T-helper 22 cell (primary cell): ENCODE results near the gene CAB39L.

Source experiments
- DNase-seq: peaks from one replicate; pipeline ENCODE4 v3.0.0-alpha.2; 2020; ENCODE audit warnings: low read depth

CAB39L gene

DNA sequence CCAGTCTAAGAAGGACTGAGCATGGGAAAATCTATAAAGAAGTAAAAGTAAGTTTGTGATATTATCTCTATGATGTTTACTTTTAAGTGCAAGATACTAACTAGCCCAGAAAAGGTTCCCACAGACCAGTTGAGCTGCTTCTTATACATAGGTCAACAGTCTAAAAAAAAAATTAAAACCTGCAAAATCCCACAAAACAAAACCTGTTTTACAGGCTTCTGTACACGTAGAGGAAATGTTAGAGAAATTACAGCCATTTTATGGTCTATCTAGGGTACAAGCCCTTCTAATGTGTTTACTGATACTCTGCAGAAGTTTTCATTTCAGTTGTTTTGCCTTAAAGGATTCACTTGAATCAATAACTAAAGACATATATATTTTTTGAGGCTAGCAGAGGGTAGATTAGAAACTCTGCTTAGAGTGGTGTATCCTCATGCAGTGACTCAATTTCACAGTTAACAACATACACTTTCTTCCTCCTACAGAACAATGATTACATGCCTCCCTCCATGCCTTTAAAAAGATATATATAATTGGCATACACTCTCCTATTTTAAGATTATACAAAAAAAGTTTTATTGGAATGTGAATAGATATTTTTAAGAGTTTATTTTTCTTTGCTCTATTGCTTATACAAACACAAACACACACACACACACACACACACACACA lies 43.9 kb downstream of the CAB39L start:
- DNase-seq: no peak

DNA sequence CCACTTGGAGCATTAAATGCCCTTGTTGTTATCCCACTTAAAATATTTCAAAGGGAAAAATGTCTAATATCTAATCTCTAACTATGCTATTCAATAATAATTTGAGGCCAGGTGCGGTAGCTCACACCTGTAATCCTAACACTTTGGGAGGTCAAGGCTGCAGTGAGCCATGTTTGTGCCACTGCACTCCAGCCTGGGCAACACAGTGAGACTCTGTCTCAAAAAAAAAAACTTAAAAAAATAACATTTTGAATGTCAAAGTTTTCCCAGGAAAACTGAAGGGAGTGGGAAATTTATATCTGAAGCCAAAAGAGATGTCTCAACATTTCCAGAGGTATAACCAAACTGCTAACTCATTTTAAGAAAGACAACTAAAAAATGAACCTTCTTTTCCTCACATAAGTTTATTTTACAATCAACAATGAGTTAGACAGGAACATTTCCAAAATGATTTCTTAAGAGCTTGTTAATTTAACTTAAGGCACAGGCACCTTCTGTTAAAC lies 47.9 kb downstream of the CAB39L start:
- no peak for DNase-seq

DNA sequence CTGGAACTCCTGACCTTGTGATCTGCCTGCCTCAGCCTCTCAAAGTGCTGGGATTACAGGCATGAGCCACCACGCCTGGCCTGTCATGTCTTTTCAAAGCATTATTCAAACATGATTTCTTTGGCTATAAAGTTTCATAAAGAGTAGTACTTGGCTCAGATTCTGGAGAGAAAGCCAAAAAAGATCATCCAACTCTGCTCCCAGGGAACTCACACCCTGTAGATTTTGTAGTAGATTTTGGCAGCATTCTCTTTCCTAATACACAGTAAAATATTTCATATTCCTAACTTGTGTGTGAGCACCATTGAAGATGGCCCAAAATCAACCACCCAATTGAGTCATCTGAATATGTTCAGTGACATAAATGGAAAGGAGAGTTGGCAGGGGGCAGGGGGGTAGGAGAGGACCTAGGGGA lies 48.4 kb downstream of the CAB39L start:
- DNase-seq: no peak

DNA sequence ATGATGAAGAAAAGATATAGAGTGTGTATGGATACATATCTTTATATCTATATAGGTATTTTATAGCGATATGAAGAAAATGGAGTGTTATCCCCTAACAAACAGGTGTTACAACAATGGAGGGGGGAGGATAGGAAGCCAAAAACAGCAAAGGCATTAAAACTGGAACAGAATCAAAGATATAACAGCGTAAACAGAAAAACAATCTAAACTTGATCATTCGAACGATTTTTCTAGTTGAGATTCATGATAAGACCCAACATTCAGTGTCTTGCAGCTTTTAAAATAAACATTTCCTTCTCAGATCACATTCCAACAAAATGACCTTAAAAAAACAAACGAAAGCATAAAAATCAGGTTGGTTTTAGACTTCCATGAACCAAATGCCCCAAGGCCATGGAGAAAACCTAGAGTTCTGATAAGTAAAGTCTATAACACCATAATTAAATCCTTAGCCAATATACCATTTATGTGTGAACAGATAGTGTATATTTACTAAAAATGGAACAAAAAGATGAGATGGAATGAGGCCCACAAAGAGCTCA lies 55.7 kb downstream of the CAB39L start:
- DNase-seq: no peak

DNA sequence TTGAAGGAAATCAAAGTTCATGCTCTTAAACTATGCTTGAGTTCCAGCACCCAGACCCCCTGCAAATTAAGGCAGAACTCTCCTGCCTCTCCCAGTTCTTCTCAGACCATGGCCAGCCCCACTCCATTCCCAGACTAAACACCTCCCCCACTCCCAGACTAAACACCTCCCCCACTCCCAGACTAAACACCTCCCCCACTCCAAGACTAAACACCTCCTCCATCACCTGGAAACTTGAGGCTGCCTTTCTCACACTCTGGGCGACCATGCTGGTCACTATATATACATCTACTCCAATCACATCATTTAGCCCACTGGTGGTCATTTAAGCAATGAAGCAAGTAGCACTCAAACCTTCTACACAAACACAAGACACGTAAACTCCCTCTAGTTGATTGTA lies 57.2 kb downstream of the CAB39L start:
- DNase-seq: no peak

DNA sequence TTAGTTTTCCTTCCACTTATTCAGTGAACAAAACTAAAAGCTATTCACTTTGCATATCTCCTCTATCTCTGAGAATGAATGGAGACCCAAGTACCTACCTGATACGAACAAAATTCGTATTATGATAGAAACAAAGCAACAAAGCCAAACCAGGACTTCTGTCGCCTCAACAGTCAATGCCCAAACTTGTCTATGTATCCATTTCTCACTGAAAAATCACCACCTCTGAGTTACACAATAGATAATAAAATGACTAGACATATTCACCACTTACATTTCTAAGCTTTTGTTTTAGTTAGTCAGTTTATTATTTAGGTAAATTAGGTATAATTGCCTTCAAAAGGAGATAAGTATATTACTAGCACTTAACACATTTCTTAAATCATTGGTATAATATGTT lies 67.7 kb downstream of the CAB39L start:
- no peak for DNase-seq

DNA sequence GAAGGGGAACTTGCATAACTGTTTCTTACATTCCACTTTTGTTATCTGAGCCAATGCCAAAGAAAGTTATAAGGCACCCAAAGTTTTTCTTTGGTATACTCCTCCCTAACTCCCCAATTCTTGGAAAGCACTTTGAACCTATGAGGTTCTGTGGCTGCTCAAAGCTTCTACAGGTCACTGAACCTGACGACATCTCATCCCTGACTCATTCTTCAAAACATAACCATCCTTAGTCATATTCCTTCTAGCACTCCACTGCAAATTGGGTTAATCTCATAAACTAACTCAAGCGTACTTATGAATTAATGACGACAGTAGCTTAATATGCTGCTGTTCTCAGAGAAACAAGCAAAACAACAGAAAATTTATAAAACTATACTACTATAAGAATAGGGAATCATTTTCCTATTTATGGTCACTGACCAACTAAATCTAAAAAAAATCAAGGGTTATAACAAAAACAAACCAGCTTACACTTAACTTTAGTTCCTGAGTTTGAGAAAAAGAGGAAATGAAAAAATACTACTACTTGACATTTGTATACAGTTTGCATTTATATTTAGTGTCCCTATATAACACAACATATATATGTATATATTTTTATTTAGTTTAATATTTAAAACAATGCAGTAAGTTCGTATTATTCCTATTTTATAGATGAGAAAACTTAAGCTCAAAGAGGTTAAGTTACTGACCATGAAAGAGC lies 69.1 kb downstream of the CAB39L start:
- DNase-seq: no peak

DNA sequence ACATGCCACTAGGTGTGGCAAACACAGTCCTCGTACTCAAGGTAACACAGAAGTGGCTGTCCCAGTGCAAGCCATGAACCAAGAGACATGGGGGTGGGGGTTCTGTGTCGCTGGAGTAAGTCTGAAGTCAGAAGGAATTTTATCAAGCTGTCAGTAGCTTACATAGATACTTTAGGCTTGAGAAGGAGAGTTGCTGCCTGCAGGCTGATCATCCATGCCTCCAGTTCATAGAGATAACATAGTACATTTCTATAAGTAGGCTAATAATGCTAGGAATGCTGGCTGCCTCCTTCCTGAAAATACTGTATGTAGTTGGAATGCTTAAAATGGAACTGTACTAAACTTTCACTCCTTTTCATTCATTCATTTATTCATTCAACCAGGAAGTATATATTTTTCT lies 70.1 kb downstream of the CAB39L start:
- DNase-seq: no peak

DNA sequence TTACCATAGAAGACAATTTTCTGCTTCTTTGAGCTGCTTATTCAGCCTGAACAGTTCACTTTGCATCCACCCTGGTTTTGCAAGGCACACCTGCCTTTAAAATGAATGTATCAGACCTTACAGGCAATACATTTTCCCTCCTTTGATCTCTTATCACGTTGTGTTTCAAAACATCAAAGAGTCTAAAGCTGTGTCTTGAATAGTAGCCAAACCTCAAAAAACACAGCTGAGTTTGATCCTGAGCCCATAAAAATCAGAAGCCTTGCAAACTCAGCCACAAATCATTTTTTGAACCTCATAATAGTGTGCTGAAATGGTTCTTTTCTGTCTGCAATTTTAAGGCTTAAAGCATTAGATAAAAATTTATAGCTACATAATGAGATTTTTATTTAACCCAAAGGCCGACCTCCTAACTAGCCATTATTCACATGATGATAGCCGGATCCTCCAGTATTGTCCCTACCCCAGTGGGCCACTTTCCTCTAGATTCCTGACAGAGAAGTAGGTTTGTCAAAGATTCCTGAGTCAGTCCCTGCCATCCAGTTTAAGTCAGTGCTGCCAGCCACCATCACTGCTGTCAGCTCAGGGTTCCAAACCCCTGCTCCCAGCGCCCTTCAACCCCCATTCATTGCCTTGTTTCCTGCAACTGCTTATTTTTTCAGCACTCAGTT lies 71.8 kb downstream of the CAB39L start:
- no peak for DNase-seq

DNA sequence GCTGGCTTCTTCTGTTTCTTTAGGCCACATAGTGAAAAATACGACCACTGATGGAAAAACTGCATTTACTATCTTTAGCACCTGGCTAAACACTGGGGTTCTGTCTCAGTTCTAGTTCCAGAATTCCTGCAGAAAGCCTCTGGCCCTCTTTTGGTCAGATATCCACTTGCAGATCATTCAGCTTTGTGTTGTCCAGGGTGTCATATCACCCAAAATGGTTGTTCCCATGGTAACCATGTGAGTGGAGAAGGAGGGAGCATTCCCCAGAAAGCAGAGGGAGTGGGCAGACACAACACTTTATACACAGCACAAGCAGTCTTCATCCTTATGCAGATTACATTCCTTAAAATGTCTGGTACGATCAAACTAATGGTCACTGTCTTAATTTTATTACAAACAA lies 73.5 kb downstream of the CAB39L start:
- no peak for DNase-seq

DNA sequence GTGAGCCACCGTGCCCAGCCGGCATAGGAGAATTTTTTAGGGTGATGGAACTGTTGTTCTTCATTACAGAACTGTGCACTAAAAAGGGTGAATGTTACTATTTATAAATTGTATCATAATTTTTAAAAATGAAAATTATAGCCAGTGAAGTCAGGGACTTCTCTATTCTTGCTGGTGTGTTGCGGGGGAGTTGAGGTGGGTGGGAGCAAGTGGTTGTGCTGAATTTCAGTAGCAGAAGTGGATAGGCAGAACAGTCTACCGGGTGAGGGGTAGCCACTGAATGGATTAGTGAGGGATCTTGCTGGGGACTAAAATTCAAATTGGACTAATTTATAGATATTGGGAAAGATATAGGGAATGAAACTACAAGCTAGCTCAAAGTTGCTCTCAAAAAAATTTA lies 74.0 kb downstream of the CAB39L start:
- no peak for DNase-seq

DNA sequence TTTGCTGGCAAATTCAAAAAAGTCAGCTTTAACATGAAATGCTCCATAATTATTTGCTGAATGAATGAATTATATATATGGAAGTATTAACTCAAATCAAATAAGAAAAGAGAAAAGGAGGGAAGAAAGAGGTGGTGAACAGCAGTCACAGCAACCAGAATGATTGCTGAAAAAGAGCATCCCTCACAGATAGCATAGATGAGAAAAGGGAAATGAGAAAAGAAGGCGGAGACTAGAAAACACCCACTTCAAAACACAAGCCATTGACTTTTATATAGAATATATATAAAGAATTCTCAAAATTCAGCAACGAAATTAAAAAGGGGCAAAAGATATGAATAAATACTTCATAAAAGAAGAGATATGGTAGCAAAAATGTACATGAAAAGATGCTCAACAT lies 75.2 kb downstream of the CAB39L start:
- no peak for DNase-seq

DNA sequence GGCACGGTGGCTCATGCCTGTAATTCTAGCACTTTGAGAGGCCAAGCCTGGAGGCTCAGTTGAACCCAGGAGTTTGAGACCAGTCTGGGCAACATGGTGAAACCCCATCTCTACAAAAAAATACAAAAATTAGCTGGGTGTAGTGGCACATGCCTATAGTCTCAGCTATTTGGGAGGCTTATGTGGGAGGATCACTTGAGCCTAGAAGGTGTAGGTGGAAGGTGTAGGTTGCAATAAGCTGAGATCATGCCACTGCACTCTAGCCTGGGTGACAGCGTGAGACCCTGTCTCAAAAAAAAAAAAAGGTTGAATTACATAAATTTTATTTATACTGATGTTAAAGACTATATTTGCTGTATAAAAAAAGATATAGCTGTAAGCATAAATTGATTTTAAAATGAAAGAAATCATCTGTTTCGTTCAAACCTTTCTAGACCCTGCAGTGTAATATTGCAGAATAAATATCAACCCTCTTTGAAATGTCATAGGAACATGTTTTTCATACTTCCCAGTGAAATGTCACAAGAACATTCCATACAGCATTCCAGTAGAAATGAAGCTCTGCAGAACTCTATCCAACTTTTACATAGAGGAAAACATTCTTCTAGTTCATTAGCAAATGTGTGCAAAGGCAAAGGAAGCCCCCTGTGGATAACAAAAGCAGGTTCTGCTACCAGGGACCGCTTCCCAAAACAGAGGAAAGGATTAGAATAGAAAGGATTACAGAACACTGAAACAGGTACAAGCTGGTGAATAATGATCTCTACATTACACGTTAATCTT lies 76.0 kb downstream of the CAB39L start:
- DNase-seq: no peak

DNA sequence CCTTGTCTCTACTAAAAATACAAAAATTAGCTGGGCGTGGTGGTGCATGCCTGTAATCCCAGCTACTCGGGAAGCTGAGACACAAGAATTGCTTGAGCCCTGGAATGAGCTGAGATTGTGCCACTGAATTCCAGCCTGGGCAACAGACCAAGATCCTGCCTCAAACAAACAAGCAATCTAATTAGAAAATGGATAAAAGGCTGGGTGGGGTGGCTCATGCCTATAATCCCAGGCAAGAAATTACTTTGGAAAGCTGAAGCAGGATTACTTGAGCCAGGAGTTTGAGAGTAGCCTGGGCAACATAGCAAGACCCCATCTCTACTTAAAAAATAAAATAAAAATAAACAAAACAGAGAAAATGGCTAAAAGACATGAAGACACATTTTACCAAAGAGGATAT lies 77.0 kb downstream of the CAB39L start:
- DNase-seq: no peak

DNA sequence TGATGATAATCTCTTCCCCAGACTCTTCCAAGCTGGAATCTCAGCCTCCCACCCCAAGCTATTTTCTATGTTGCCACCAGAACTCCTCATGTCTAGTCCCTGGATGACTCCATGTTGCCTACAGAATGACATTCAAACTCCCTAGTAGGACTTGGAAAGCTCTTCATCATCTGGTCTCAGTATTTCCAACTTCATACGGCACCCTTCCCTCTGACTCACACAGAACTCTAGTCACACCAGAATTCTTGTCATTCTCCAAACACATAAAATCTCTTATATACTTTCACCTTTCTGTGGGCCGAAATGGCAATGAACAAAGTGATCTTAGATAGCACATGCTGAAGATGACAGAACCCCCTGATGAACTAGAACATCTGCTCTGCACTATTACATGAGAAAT lies 86.2 kb downstream of the CAB39L start:
- no peak for DNase-seq

DNA sequence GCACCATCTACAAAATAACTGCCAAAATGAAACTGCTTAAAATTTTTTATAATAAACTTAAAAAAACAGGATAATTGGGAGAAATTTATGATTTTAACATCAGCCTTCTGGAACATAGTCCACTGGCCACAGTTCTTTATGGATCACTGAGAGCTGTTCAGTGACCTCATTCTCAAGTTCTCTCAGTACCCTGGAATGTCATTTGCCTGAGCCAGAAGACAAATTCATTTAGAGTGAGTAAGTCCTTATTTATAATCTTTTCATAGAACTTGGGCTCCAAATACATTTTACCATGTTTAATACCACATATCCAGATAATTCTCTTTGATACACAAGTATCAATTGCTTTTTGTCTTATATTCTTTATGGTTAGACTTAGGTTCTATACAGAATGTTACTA lies 87.6 kb downstream of the CAB39L start:
- DNase-seq: no peak

DNA sequence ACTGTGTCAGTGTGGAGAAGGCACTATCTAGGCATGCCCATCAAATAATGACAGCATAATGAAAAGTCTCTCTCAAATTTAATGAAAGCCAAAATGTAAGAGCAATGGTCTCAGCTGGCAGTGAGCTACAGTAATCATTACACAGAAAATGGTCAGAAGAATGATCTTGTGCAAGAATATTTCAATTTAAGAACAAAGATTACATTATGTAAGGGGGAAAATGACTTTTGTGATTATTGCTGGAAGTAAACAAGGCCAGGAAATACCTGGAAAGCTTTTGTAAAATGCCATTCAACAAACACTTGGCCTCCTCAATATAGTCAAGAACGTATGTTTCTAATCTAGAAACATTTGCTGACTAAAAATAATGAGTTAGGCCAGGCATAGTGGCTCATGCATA lies 89.1 kb downstream of the CAB39L start:
- no peak for DNase-seq

DNA sequence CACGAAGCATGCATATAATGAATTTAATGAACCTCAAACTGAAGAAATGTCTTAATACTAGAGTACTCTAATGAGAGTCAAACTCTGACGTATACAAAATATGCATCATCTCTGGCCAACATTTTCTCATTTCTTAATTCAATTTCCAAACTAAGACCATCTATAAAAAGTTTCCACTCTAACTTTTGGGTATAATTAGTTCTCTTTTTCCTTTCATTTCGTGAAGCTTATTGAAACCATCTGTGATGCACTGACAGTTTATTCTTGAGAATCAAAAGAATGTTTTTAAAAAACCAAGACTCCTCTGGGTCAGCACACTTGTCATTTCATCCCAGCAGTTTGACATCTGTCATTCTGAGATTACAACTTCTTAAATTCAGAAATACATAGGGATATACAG lies 90.0 kb downstream of the CAB39L start:
- no peak for DNase-seq

DNA sequence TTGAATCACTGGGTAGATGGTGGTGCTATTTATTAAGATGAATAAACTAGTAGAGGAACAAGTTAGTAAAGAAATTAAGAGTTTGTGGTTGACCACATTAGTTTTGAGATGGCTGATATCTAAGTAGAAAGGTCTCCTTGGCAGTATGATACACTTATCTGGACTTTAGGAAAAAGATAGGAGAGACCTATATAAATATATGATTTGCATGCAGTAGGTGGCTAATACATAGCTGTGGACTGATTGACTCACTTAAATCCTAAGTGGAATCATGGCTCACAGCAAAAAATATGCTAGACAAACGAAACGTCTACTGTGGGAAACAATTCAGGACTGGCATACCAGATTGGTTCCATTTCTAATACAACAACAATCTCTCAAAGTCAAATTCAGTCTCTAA lies 92.0 kb downstream of the CAB39L start:
- no peak for DNase-seq

DNA sequence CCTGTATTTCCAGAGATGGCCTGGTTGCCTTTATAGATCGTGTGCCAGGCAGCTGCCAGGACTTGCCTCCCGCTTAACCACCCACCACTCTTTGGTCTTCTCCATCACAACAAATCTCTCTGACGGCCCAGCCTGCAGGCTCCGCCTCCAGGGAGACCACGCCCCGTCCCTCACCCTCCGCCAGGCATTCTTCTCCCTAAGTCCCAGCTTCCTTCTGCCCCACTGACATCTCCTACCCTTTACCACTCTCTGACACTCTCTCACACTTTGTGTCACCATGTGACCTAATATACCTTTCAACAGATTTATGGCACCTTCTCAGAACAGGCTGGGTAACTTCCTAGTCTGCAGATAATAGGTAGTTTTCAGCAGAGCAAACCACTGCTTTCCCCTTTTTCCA lies 95.1 kb downstream of the CAB39L start:
- no peak for DNase-seq

DNA sequence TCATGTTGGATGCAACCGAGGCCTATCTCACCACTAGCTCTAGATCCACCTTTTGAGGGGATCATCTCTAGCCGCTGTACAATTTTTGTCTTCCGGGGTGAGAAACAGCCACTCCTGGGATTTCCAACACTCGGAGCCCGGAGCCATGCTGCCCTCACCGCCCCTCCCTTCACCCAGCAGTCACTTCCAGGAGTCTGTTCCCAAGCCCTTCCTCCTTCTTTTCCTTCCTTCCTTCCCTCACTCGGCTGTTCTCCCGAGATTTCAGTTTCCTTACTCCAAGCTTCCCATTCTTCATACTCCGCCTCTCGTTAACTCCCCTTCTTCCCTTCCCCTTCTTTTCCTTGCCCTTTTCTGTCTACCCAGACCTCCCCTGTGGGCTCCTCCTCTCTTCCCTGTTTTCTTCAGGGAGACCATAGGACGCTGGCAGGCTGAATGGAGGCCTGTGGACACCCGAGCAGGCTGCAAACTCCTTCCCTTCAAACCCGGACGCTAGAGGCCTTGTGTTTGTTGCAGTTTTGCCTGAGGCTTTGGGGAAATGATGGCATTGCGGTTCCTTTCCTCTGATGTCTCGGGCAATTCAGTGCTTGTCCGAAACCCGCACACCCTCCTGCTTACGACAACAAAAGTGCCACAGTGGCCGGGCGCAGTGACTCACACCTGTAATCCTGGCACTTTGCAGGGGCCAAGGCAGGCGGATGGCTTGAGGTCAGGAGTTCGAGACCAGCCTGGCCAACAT lies 96.0 kb downstream of the CAB39L start:
- no peak for DNase-seq

DNA sequence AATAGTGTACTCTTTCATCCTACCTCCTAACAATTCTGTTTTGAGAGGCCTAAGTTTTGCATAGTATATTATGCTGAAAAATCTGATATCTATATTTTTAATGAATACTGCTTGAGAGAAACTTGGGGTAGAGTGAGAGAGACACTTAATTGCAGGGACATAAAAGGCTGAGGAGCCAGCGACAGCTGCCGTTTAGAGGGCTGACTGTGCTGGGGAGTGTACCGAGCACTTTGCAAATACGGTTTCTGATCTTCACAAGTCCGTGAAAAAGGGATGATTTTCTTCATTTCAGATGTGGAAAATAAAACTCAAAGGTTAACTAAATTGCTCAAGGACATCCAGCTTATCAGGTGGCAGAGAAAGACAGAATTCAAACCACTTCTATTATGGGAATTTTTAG lies 97.4 kb downstream of the CAB39L start:
- DNase-seq: no peak
